SK-N-SH (cell line): ENCODE measurements around the gene SMO. TPM values are rescaled to one million over a fixed set of nuclear protein-coding genes. Genes with fewer than 3 reads are reported as not detected.

Experiments used
- CTCF ChIA-PET: fragments of 300-600, 350-600 bp; formaldehyde crosslinking; extraction: SDS; loops from one replicate; lab custom pipeline; 2021; lab: Yijun Ruan, JAX
- POLR2A ChIA-PET: fragments of 350-600 bp; sonication (Branson Sonifier 250); formaldehyde crosslinking; extraction: SDS; loops from one replicate; lab custom pipeline; 2020; ENCODE audit warnings: antibody characterized with exemption, inconsistent platforms; lab: Yijun Ruan, JAX
- DNase-seq: peaks from one replicate; pipeline ENCODE4 v3.0.0; 2012
- H2AFZ ChIP-seq: fragments of 200-600 bp; sonication (generic); 2 replicates; pipeline ENCODE4 v1.8.1; 2016; ENCODE audit warnings: antibody characterized with exemption, mild to moderate bottlenecking, low read depth
- H3F3A ChIP-seq: fragments of 200-600 bp; sonication (generic); replicated peaks from 2 replicates; pipeline ENCODE3; 2016; ENCODE audit warnings: antibody characterized with exemption, mild to moderate bottlenecking; ENCODE audit not compliant: insufficient read depth
- H3K27ac ChIP-seq, 2 experiments: fragments of 200-500 bp in 1 of 2; fragments of 200-600 bp in 1 of 2; sonication (Bioruptor generic) in 1 of 2; sonication (generic), shearing (Covaris generic) in 1 of 2; 2 replicates each; pipeline versions ENCODE4 v1.5.1 to v1.6.1; 2014 to 2016; ENCODE audit warnings: low read depth in 2 of 2, inconsistent platforms in 1 of 2, low read length in 1 of 2, mild to moderate bottlenecking in 1 of 2, mixed read lengths in 1 of 2
- H3K27me3 ChIP-seq: fragments of 200-600 bp; sonication (generic), shearing (Covaris generic); 2 replicates; pipeline ENCODE4 v1.6.1; 2016; ENCODE audit warnings: mixed run types; ENCODE audit not compliant: insufficient read depth
- H3K36me3 ChIP-seq, 2 experiments: fragments of 200-500 bp in 1 of 2; fragments of 200-600 bp in 1 of 2; sonication (Bioruptor generic) in 1 of 2; sonication (generic) in 1 of 2; replicated peaks in 1 of 2; 2 replicates each; pipeline versions ENCODE3 to v1.5.1; 2014 to 2016; ENCODE audit warnings: low read length in 1 of 2, mild to moderate bottlenecking in 1 of 2; ENCODE audit not compliant: insufficient read depth in 2 of 2, control insufficient read depth in 1 of 2
- H3K4me1 ChIP-seq, 2 experiments: fragments of 200-500 bp in 1 of 2; fragments of 200-600 bp in 1 of 2; sonication (Bioruptor generic) in 1 of 2; sonication (generic), shearing (Covaris generic) in 1 of 2; 2 replicates each; pipeline versions ENCODE4 v1.5.1 to v1.6.1; 2014 to 2016; ENCODE audit warnings: low read depth in 1 of 2, low read length in 1 of 2, mixed run types in 1 of 2; ENCODE audit not compliant: insufficient read depth in 2 of 2, control insufficient read depth in 1 of 2
- H3K4me2 ChIP-seq: fragments of 200-600 bp; sonication (generic), shearing (Covaris generic); 2 replicates; pipeline ENCODE4 v1.6.1; 2017; ENCODE audit warnings: mixed run types
- H3K4me3 ChIP-seq, 2 experiments: fragments of 200-500 bp in 1 of 2; fragments of 200-600 bp in 1 of 2; sonication (Bioruptor generic) in 1 of 2; sonication (generic), shearing (Covaris generic) in 1 of 2; 2 replicates each; pipeline versions ENCODE4 v1.5.1 to v1.8.1; 2014 to 2016; ENCODE audit warnings: low read depth in 2 of 2, inconsistent platforms in 1 of 2, low read length in 1 of 2, mild to moderate bottlenecking in 1 of 2, mixed read lengths in 1 of 2, moderate library complexity in 1 of 2
- H3K79me2 ChIP-seq: fragments of 200-600 bp; sonication (generic); 2 replicates; pipeline ENCODE4 v1.8.1; 2017; ENCODE audit warnings: mild to moderate bottlenecking; ENCODE audit not compliant: insufficient read depth
- H3K9ac ChIP-seq: fragments of 200-600 bp; sonication (generic); 2 replicates; pipeline ENCODE4 v1.6.1; 2017; ENCODE audit warnings: mixed run types
- H3K9me2 ChIP-seq: fragments of 200-600 bp; sonication (generic); 2 replicates; pipeline ENCODE4 v1.6.1; 2017; ENCODE audit warnings: mixed run types
- H3K9me3 ChIP-seq: fragments of 200-600 bp; sonication (generic); 2 replicates; pipeline ENCODE4 v1.6.1; 2017; ENCODE audit warnings: mixed run types, mild to moderate bottlenecking, moderate library complexity
- H4K20me1 ChIP-seq: fragments of 200-600 bp; sonication (generic); 2 replicates; pipeline ENCODE4 v1.6.1; 2017; ENCODE audit warnings: mild to moderate bottlenecking, mixed run types; ENCODE audit not compliant: insufficient read depth
- CHD2 ChIP-seq: fragments of 150-350 bp; IDR thresholded peaks from 2 replicates; pipeline ENCODE4 v1.6.1; 2018; ENCODE audit warnings: low read length; ENCODE audit not compliant: partially characterized antibody
- CTCF ChIP-seq: fragments of 200-600 bp; sonication (generic); IDR thresholded peaks from 2 replicates; pipeline ENCODE4 v1.6.1; 2017; ENCODE audit warnings: antibody characterized with exemption, mild to moderate bottlenecking, moderate library complexity
- FOSL2 ChIP-seq: IDR thresholded peaks from 2 replicates; pipeline ENCODE4 v1.4.0; 2012; ENCODE audit warnings: low read depth, mild to moderate bottlenecking, moderate library complexity, borderline replicate concordance
- FOXJ3 ChIP-seq: sonication (generic); formaldehyde crosslinking; IDR thresholded peaks from 2 replicates; pipeline ENCODE4 v1.5.1; 2020; ENCODE audit warnings: mild to moderate bottlenecking, missing genetic modification reagents
- IRF3 ChIP-seq: fragments of 150-350 bp; IDR thresholded peaks from 2 replicates; pipeline ENCODE4 v1.6.1; 2016; ENCODE audit warnings: mild to moderate bottlenecking, low read depth, low read length
- JUND ChIP-seq: IDR thresholded peaks from 2 replicates; pipeline ENCODE4 v1.4.0; 2012
- MEF2A ChIP-seq: IDR thresholded peaks from 2 replicates; pipeline ENCODE4 v1.4.0; 2012; ENCODE audit warnings: low read depth, borderline replicate concordance
- NRF1 ChIP-seq: IDR thresholded peaks from 2 replicates; pipeline ENCODE4 v1.6.1; 2012; ENCODE audit warnings: low read depth, mild to moderate bottlenecking, low read length
- POLR2AphosphoS5 ChIP-seq: IDR thresholded peaks from 2 replicates; pipeline ENCODE4 v1.6.1; 2012; ENCODE audit warnings: low read depth, low read length
- RAD21 ChIP-seq: IDR thresholded peaks from 2 replicates; pipeline ENCODE4 v1.6.1; 2012; ENCODE audit warnings: mild to moderate bottlenecking, low read length
- REST ChIP-seq: IDR thresholded peaks from 2 replicates; pipeline ENCODE4 v1.6.1; 2012; ENCODE audit warnings: mild to moderate bottlenecking, low read depth, low read length, moderate library complexity
- RFX5 ChIP-seq: IDR thresholded peaks from 2 replicates; pipeline ENCODE4 v1.6.1; 2012; ENCODE audit warnings: mild to moderate bottlenecking, improper control_type of control experiment, low read length
- SIN3A ChIP-seq: IDR thresholded peaks from 2 replicates; pipeline ENCODE4 v1.6.1; 2012; ENCODE audit warnings: low read depth, mild to moderate bottlenecking, low read length, moderate library complexity, borderline replicate concordance
- SMC3 ChIP-seq: IDR thresholded peaks from 2 replicates; pipeline ENCODE4 v1.6.1; 2012; ENCODE audit warnings: low read depth, low read length, improper control_type of control experiment
- TAF1 ChIP-seq: IDR thresholded peaks from 2 replicates; pipeline ENCODE4 v1.6.1; 2012; ENCODE audit warnings: low read depth, mild to moderate bottlenecking, low read length, moderate library complexity, borderline replicate concordance
- USF1 ChIP-seq: IDR thresholded peaks from 2 replicates; pipeline ENCODE4 v1.4.0; 2012; ENCODE audit warnings: low read depth, borderline replicate concordance
- WGBS: methylation state at CpG from one replicate; pipeline ENCODE4 v1.1.6; 2017; ENCODE audit warnings: low lambda C conversion rate; 5-methylcytosine and 5-hydroxymethylcytosine counted together
- polyA plus RNA-seq, 3 experiments: library from polyadenylated mRNA; depleted of rRNA; stranded (reverse); fragments of >200 nt; gene quantifications; 2 replicates each; pipeline ENCODE4 v1.2.3, GENCODE V29; 2012

The SMO gene
- polyA plus RNA-seq, 1 of the 3 experiments (the other 2 are of a cell fraction), result 37.0 TPM

- 11% methylated on average over 43 of the region's 58 CpGs for WGBS
- Histone ChIP-seq H3K9me2 (no peaks in the 10 kb centered on the region), H3K4me2 (peak overlapping the region; percentile 85), H3K79me2 (no peaks in the 10 kb centered on the region), H3K36me3 (no peaks in the 10 kb centered on the region), H3K27me3 (peaks cover 25% of the 10 kb centered on the region), H2AFZ (peak overlapping the region; percentile 89), H4K20me1 (no peaks in the 10 kb centered on the region), H3K9me3 (no peaks in the 10 kb centered on the region), H3F3A (no peaks in the 10 kb centered on the region), H3K4me3 (peak overlapping the region; percentile 60 to 66), H3K27ac (no peak overlapping the region), H3K4me1 (peaks cover 0 to 25% of the 10 kb centered on the region in 2 experiments; a peak in 2 of 4 replicates), H3K9ac (peak overlapping the region; percentile 39; the same call in 1 of the 2 replicates)
- POLR2A ChIA-PET, result no interaction called here
- DNase-seq, result no peak
- TF ChIP-seq FOXJ3 (CRISPR knock-in tag) (no peak), CTCF (peak; percentile 55)
- CTCF ChIA-PET, result interaction anchor here (1.0 to 10.0 kb wide), 11 partner anchors 13 to 153 kb away, joined by 3 to 111 read pairs (median 6); no protein-coding TSS in a partner anchor
Observed at GRCh38 chr7:129144834-129145668, 43.4 kb upstream of the SMO start.

- WGBS, result 84% methylated on average over 8 of the region's 8 CpGs
- H3F3A ChIP-seq, result no peaks in the 10 kb centered on the region
- no peaks in the 10 kb centered on the region for H3K79me2 ChIP-seq
- POLR2A ChIA-PET, result interaction anchor here (0.6 kb wide), 1 partner anchor 587 kb away, joined by 4 read pairs; no protein-coding TSS in a partner anchor
- H3K9ac ChIP-seq, result no peak overlapping the region
- H3K4me1 ChIP-seq, result peaks cover 0 to 27% of the 10 kb centered on the region in 2 experiments; a peak in 2 of 4 replicates
- H4K20me1 ChIP-seq, result no peaks in the 10 kb centered on the region
- H3K4me2 ChIP-seq, result no peak overlapping the region
- no peak overlapping the region for H3K4me3 ChIP-seq
- H3K9me3 ChIP-seq, result no peaks in the 10 kb centered on the region
- CTCF ChIA-PET, result interaction anchor here (0.6 to 10.0 kb wide), 9 partner anchors 14 to 493 kb away, joined by 3 to 111 read pairs (median 5); no protein-coding TSS in a partner anchor
- no peaks in the 10 kb centered on the region for H3K36me3 ChIP-seq
- H3K27me3 ChIP-seq, result peaks cover 23% of the 10 kb centered on the region
- no peaks in the 10 kb centered on the region for H3K9me2 ChIP-seq
- no peak overlapping the region for H2AFZ ChIP-seq
- no peak for DNase-seq
- no peak overlapping the region for H3K27ac ChIP-seq
- TF ChIP-seq RFX5, result no peak
- TF ChIP-seq IRF3, result no peak
- TF ChIP-seq USF1, result no peak
- TF ChIP-seq JUND, result no peak
- TF ChIP-seq SIN3A, result no peak
- no peak for TF ChIP-seq NRF1
- no peak for TF ChIP-seq POLR2AphosphoS5
- TF ChIP-seq REST, result no peak
- no peak for TF ChIP-seq SMC3
- TF ChIP-seq RAD21, result no peak
- TF ChIP-seq FOSL2, result no peak
- no peak for TF ChIP-seq CHD2
- TF ChIP-seq MEF2A, result no peak
- no peak for TF ChIP-seq TAF1
Observed at GRCh38 chr7:129146237-129146979, 42.0 kb upstream of the SMO start.
